ENCODE measurements around the gene CNKSR3.

The CNKSR3 gene

DNA sequence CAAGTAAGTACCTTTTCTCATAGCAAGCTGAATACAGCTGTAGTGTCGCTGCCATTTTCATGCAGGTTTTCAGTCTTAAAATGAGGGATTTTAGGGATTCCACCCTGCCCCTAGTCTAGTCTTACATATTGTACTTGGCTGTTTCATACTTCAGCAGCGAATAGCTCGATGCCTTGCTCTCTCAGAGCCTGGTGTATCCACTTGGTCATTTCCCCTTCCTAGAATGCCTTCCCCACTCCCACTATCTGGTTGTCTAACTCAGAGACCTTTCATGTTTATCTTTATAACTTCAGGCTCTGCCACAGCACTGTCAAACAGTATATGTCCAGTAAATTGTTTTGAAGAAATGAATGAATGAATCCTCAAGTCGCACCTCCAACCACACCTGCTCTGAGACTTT lies 132.8 kb downstream of the CNKSR3 start:
- H3K4me1 Mint-ChIP-seq (ENCODE audit: low read depth): no peaks in the 10 kb centered on the region
- no peaks in the 10 kb centered on the region for H3K9me3 Mint-ChIP-seq
- H3K27me3 Mint-ChIP-seq (ENCODE audit: low read depth): no peaks in the 10 kb centered on the region
- H3K4me3 Mint-ChIP-seq: no peak overlapping the region
- H3K27ac Mint-ChIP-seq: no peak overlapping the region
- no peaks in the 10 kb centered on the region for H3K36me3 Mint-ChIP-seq (ENCODE audit: low read depth)

DNA sequence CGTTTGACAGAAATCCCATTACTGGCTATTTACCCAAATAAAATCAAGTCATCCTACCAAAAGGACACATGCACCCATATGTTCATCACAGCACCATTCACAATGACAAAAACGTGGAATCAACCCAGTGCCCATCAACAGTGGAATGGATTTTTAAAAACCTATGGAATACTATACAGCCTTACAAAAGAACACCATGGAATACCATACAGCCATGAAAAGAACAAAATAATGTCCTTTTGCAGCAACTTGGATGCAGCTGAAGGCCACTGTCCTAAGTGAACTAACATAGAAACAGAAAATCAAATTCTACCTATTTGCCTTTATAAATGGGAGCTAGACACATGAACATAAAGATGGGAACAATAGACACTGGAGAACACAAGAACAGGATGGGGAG lies 136.5 kb downstream of the CNKSR3 start:
- Mint-ChIP-seq H3K9me3 (no peaks in the 10 kb centered on the region), H3K36me3 (ENCODE audit: low read depth) (no peaks in the 10 kb centered on the region), H3K27me3 (ENCODE audit: low read depth) (no peaks in the 10 kb centered on the region), H3K4me1 (ENCODE audit: low read depth) (no peaks in the 10 kb centered on the region), H3K4me3 (no peak overlapping the region), H3K27ac (no peak overlapping the region)

DNA sequence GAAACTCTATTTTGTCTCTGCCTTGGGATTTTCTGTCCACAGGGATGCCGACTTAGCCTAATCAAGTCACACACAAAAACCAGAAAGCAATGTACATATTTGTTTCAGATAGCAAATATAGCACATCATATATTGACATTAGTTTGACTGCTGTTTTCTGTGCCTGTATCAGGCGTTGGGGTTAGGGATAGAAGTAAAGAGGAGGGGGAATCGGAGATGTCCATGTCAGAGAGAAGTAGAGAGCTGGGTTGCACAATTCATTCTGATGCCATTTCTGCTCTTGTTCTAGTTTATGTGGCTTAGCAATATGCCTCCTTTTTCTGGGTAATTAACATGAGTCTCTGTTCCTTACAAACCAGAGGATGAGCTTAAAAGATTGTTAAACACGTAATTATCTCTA lies 139.2 kb downstream of the CNKSR3 start:
- Mint-ChIP-seq H3K4me3 (no peak overlapping the region), H3K36me3 (ENCODE audit: low read depth) (no peaks in the 10 kb centered on the region), H3K4me1 (ENCODE audit: low read depth) (no peaks in the 10 kb centered on the region), H3K27ac (no peak overlapping the region), H3K27me3 (ENCODE audit: low read depth) (peaks cover 2% of the 10 kb centered on the region), H3K9me3 (no peaks in the 10 kb centered on the region)

- H3K9me3 Mint-ChIP-seq: no peaks in the 10 kb centered on the region
- H3K27ac Mint-ChIP-seq: no peak overlapping the region
- peaks cover 5% of the 10 kb centered on the region for H3K27me3 Mint-ChIP-seq (ENCODE audit: low read depth)
- no peaks in the 10 kb centered on the region for H3K4me1 Mint-ChIP-seq (ENCODE audit: low read depth)
- no peaks in the 10 kb centered on the region for H3K36me3 Mint-ChIP-seq (ENCODE audit: low read depth)
- H3K4me3 Mint-ChIP-seq: no peak overlapping the region
Observed at GRCh38 chr6:154370545-154370944, 139.9 kb downstream of the CNKSR3 start.

DNA sequence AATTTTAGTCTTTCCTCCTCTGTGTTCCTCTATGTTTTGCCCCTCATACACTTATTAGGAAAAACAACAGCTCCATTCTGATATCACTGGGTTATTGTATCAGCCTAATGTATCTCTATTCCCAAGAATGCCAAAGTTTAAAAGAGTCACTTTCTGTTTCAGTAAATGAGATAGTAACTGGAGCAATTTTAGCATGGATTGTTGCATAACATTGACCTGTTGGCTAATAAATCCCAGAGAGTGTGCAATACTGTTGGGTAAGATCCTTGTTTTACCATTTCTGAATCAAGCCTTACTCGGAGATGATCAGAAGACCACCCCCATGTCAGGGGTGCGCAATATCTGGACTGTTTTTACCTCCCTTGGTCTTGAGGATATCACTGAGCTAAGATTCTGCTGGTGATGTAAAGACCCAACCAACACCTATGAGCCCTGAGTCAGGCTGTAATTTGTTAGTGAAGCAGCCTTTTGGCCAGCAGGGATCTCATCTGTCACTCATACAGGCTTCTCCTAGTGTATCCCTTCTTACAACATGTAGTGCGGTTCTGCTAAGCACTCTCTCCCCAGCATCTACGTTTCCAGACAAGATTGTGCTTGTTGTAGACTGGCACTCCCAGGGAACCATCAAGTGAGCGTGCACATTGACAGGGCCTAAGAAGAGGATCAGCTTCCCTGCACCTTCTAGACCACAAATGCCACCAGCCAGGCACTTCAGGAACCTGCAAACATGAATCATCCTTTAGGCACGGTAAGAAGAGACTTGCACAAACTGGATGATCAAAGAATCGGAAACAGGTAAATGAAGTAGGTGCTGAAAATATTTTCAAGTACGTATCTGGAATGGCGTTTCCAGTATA lies 142.4 kb downstream of the CNKSR3 start:
- Mint-ChIP-seq H3K4me3 (no peak overlapping the region), H3K36me3 (ENCODE audit: low read depth) (no peaks in the 10 kb centered on the region), H3K4me1 (ENCODE audit: low read depth) (no peaks in the 10 kb centered on the region), H3K9me3 (no peaks in the 10 kb centered on the region), H3K27me3 (ENCODE audit: low read depth) (peaks cover 6% of the 10 kb centered on the region), H3K27ac (no peak overlapping the region)

GRCh38 chr6:154367336-154367735 lies 143.1 kb downstream of the CNKSR3 start:
- H3K27ac Mint-ChIP-seq: no peak overlapping the region
- H3K9me3 Mint-ChIP-seq: no peaks in the 10 kb centered on the region
- no peaks in the 10 kb centered on the region for H3K4me1 Mint-ChIP-seq (ENCODE audit: low read depth)
- H3K36me3 Mint-ChIP-seq (ENCODE audit: low read depth): no peaks in the 10 kb centered on the region
- no peak overlapping the region for H3K4me3 Mint-ChIP-seq
- peaks cover 6% of the 10 kb centered on the region for H3K27me3 Mint-ChIP-seq (ENCODE audit: low read depth)

GRCh38 chr6:154363821-154364220 lies 146.7 kb downstream of the CNKSR3 start:
- H3K9me3 Mint-ChIP-seq: no peaks in the 10 kb centered on the region
- no peaks in the 10 kb centered on the region for H3K4me1 Mint-ChIP-seq (ENCODE audit: low read depth)
- H3K36me3 Mint-ChIP-seq (ENCODE audit: low read depth): no peaks in the 10 kb centered on the region
- no peak overlapping the region for H3K27ac Mint-ChIP-seq
- peaks cover 19% of the 10 kb centered on the region for H3K27me3 Mint-ChIP-seq (ENCODE audit: low read depth)
- H3K4me3 Mint-ChIP-seq: no peak overlapping the region

GRCh38 chr6:154361476-154361875 lies 149.0 kb downstream of the CNKSR3 start:
- no peaks in the 10 kb centered on the region for H3K36me3 Mint-ChIP-seq (ENCODE audit: low read depth)
- no peak overlapping the region for H3K4me3 Mint-ChIP-seq
- H3K9me3 Mint-ChIP-seq: no peaks in the 10 kb centered on the region
- peaks cover 26% of the 10 kb centered on the region for H3K27me3 Mint-ChIP-seq (ENCODE audit: low read depth)
- no peak overlapping the region for H3K27ac Mint-ChIP-seq
- H3K4me1 Mint-ChIP-seq (ENCODE audit: low read depth): no peaks in the 10 kb centered on the region

GRCh38 chr6:154360476-154360875 lies 150.0 kb downstream of the CNKSR3 start:
- no peak overlapping the region for H3K4me3 Mint-ChIP-seq
- H3K9me3 Mint-ChIP-seq: no peaks in the 10 kb centered on the region
- no peaks in the 10 kb centered on the region for H3K36me3 Mint-ChIP-seq (ENCODE audit: low read depth)
- H3K27ac Mint-ChIP-seq: no peak overlapping the region
- H3K27me3 Mint-ChIP-seq (ENCODE audit: low read depth): peaks cover 26% of the 10 kb centered on the region
- H3K4me1 Mint-ChIP-seq (ENCODE audit: low read depth): no peaks in the 10 kb centered on the region

DNA sequence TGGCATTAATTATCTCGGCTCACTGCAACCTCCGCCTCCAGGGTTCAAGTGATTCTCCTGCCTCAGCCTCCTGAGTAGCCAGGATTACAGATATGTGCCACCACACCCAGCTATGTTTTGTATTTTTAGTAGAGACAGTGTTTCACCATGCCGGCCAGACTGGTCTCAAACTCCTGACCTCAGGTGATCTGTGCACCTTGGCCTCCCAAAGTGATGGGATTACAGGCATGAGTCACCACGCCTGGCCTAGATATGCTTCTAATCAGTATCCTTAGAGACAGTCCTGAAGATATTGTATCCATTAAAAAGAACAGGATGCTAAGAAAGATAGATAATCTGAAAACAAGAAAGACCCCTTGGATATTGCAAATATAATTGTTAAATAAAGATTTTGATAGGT lies 150.8 kb downstream of the CNKSR3 start:
- Mint-ChIP-seq H3K27ac (no peak overlapping the region), H3K4me3 (no peak overlapping the region)

DNA sequence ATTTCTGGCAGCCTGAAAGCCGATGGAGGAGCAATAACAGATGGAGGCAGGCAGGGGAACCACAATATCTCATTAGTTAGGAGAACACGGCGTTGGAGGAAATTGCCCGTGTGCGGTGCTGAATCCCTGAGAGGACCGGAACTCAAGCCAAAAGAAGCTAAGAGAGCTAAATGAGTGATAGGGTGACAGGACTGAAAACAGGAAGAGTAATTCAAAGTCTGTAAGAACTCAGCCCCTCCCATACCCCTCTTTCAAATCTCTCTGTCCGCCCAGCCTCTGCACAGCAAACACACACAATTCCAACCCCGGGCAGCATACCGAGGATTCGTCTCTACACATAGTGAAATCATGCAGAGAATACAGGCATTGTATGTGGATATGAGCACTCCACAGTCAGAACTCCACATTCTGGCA lies 151.3 kb downstream of the CNKSR3 start:
- no peak overlapping the region for H3K27ac Mint-ChIP-seq
- peaks cover 35% of the 10 kb centered on the region for H3K27me3 Mint-ChIP-seq (ENCODE audit: low read depth)
- no peaks in the 10 kb centered on the region for H3K9me3 Mint-ChIP-seq
- no peaks in the 10 kb centered on the region for H3K36me3 Mint-ChIP-seq (ENCODE audit: low read depth)
- peaks cover 1% of the 10 kb centered on the region for H3K4me1 Mint-ChIP-seq (ENCODE audit: low read depth)
- H3K4me3 Mint-ChIP-seq: no peak overlapping the region

More for the DNA sequence above, 150.8 kb downstream of the CNKSR3 start:
- peaks cover 1% of the 10 kb centered on the region for H3K4me1 Mint-ChIP-seq (ENCODE audit: low read depth)
- H3K9me3 Mint-ChIP-seq: no peaks in the 10 kb centered on the region
- peaks cover 30% of the 10 kb centered on the region for H3K27me3 Mint-ChIP-seq (ENCODE audit: low read depth)
- H3K36me3 Mint-ChIP-seq (ENCODE audit: low read depth): no peaks in the 10 kb centered on the region

- Mint-ChIP-seq H3K4me3 (no peak overlapping the region), H3K36me3 (ENCODE audit: low read depth) (no peaks in the 10 kb centered on the region), H3K27me3 (ENCODE audit: low read depth) (peaks cover 39% of the 10 kb centered on the region), H3K9me3 (no peaks in the 10 kb centered on the region), H3K4me1 (ENCODE audit: low read depth) (peaks cover 1% of the 10 kb centered on the region), H3K27ac (no peak overlapping the region)
Observed at GRCh38 chr6:154358019-154358545, 152.4 kb downstream of the CNKSR3 start.

DNA sequence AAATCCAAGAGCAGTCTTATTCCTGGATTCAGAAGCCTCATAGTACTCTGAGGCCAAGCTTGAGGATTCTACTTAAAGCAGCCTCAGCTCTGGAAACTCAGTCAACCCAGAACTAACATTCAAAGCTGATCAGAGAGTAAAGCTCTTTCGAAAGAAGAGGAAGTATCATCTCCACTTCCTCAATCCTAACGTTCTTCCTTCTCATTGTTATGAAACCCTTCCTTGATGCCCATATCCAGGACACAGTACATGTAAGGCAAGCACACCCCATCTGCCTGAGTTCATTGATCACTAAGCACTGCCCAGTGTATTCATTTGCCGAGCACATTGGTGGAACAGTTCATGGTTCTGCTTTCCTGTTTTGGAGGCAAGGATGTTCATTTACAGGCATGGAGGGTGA lies 153.8 kb downstream of the CNKSR3 start, which contains the start of gene IPCEF1:
Gene IPCEF1 (minus strand): TSS at position 114 of the 400 bp plus-strand sequence. CDS start 90,856 bp downstream, outside the sequence.
- H3K9me3 Mint-ChIP-seq: no peaks in the 10 kb centered on the region
- H3K4me1 Mint-ChIP-seq (ENCODE audit: low read depth): peaks cover 3% of the 10 kb centered on the region
- H3K27me3 Mint-ChIP-seq (ENCODE audit: low read depth): peaks cover 40% of the 10 kb centered on the region
- no peak within 1 kb of the TSS for H3K4me3 Mint-ChIP-seq
- no peak within 1 kb of the TSS for H3K27ac Mint-ChIP-seq
- no peaks in the 10 kb centered on the region for H3K36me3 Mint-ChIP-seq (ENCODE audit: low read depth)

GRCh38 chr6:154356113-154356512 lies 154.4 kb downstream of the CNKSR3 start:
- Mint-ChIP-seq H3K27ac (no peak overlapping the region), H3K4me1 (ENCODE audit: low read depth) (peaks cover 3% of the 10 kb centered on the region), H3K4me3 (no peak overlapping the region), H3K9me3 (no peaks in the 10 kb centered on the region), H3K36me3 (ENCODE audit: low read depth) (no peaks in the 10 kb centered on the region), H3K27me3 (ENCODE audit: low read depth) (peaks cover 43% of the 10 kb centered on the region)

GRCh38 chr6:154354265-154354777 lies 156.2 kb downstream of the CNKSR3 start:
- Mint-ChIP-seq H3K27me3 (ENCODE audit: low read depth) (peaks cover 38% of the 10 kb centered on the region), H3K4me1 (ENCODE audit: low read depth) (peaks cover 3% of the 10 kb centered on the region), H3K4me3 (no peak overlapping the region), H3K27ac (no peak overlapping the region), H3K9me3 (no peaks in the 10 kb centered on the region), H3K36me3 (ENCODE audit: low read depth) (no peaks in the 10 kb centered on the region)

Measured in T-helper 1 cell treated with Interleukin-12 subunit alpha and Interleukin-12 subunit beta and Interleukin-4 antibody, amounts not matched to agents 30 μg/mL and 1 μg/mL, for 36 hours (primary cell).